GM19463 (cell line): ENCODE data around the gene PNLIPRP2.

ENCODE experiments used
- ATAC-seq: cut with Tn5 transposase; IDR thresholded peaks from one replicate; pipeline ENCODE4 v1.9.1; 2021; ENCODE audit warnings: mild to moderate bottlenecking, moderate library complexity; ENCODE audit not compliant: unreplicated experiment

PNLIPRP2 gene

GRCh38 chr10:116620423-116621400 lies at the start of gene PNLIPRP2:
Gene PNLIPRP2, plus strand, starts transcription at chr10:116620953.
- ATAC-seq: no peak

- ATAC-seq: no peak
These were observed 46.0 kb upstream of the PNLIPRP2 start for GRCh38 chr10:116574797-116575196.

- no peak for ATAC-seq
These were observed 32.7 kb upstream of the PNLIPRP2 start for GRCh38 chr10:116587878-116588591.

GRCh38 chr10:116588995-116589394 lies 31.8 kb upstream of the PNLIPRP2 start:
- no peak for ATAC-seq

- ATAC-seq: no peak
These were observed 30.8 kb upstream of the PNLIPRP2 start for GRCh38 chr10:116589926-116590325.

- ATAC-seq: no peak
These were observed 29.9 kb upstream of the PNLIPRP2 start, which contains the start of gene PNLIPRP1 for GRCh38 chr10:116590590-116591444. Gene PNLIPRP1, plus strand, starts transcription at chr10:116590959. Its CDS starts 171 bp downstream, at chr10:116591130.

- no peak for ATAC-seq
These were observed 27.5 kb upstream of the PNLIPRP2 start for GRCh38 chr10:116593139-116593740.

- no peak for ATAC-seq
These were observed 26.2 kb upstream of the PNLIPRP2 start for GRCh38 chr10:116594525-116595035.

GRCh38 chr10:116596062-116596461 lies 24.7 kb upstream of the PNLIPRP2 start:
- no peak for ATAC-seq

- ATAC-seq: no peak
These were observed 23.2 kb upstream of the PNLIPRP2 start for GRCh38 chr10:116597543-116597942.

GRCh38 chr10:116598329-116598728 lies 22.4 kb upstream of the PNLIPRP2 start:
- no peak for ATAC-seq

GRCh38 chr10:116599991-116600390 lies 20.8 kb upstream of the PNLIPRP2 start:
- no peak for ATAC-seq

GRCh38 chr10:116602648-116603400 lies 17.9 kb upstream of the PNLIPRP2 start:
- no peak for ATAC-seq

- no peak for ATAC-seq
These were observed 14.7 kb upstream of the PNLIPRP2 start for GRCh38 chr10:116606061-116606483.

GRCh38 chr10:116607336-116607735 lies 13.4 kb upstream of the PNLIPRP2 start:
- ATAC-seq: no peak

- ATAC-seq: no peak
These were observed 11.8 kb upstream of the PNLIPRP2 start for GRCh38 chr10:116608686-116609594.

- no peak for ATAC-seq
These were observed 10.2 kb upstream of the PNLIPRP2 start for GRCh38 chr10:116610443-116611152.

- no peak for ATAC-seq
These were observed 9.6 kb upstream of the PNLIPRP2 start for GRCh38 chr10:116611153-116611545.
